ENCODE results near the gene MTX1.
A peak's percentile ranks its signal among the peaks of the same experiment; 100 is the strongest.
"Not testable (repeated sequence)": the region's sequence is repeated elsewhere in the genome, so short reads cannot be mapped to it uniquely, and the experiment has no call there.

The MTX1 gene

GRCh38 chr1:155205969-155206593 lies 2.4 kb upstream of the MTX1 start:
- DNase-seq (ENCODE audit: low read depth in 2 of 2, low spot score in 1 of 2): no peak

GRCh38 chr1:155206891-155207805 lies 1.3 kb upstream of the MTX1 start:
- DNase-seq (ENCODE audit: low read depth in 2 of 2, low spot score in 1 of 2): peak; percentile 77 to 88

- no peak for DNase-seq (ENCODE audit: low read depth in 2 of 2, low spot score in 1 of 2)
These were observed 522 bp upstream of the MTX1 start, which contains the start of gene THBS3 for GRCh38 chr1:155207806-155208540. TSS of gene THBS3 (minus strand) at chr1:155207897. CDS start at chr1:155207876, 21 bp downstream.

- no peak for DNase-seq (ENCODE audit: low read depth in 2 of 2, low spot score in 1 of 2)
These were observed 822 bp downstream of the MTX1 start for GRCh38 chr1:155209312-155209721.

- DNase-seq (ENCODE audit: low read depth in 2 of 2, low spot score in 1 of 2): no peak
These were observed 2.0 kb downstream of the MTX1 start for GRCh38 chr1:155210314-155211104.

- DNase-seq (ENCODE audit: low read depth in 2 of 2, low spot score in 1 of 2): not testable (repeated sequence)
These were observed 3.0 kb downstream of the MTX1 start for GRCh38 chr1:155211381-155212050.

- not testable (repeated sequence) for DNase-seq (ENCODE audit: low read depth in 2 of 2, low spot score in 1 of 2)
These were observed 3.6 kb downstream of the MTX1 start for GRCh38 chr1:155212051-155212440.

- not testable (repeated sequence) for DNase-seq (ENCODE audit: low read depth in 2 of 2, low spot score in 1 of 2)
These were observed 6.2 kb downstream of the MTX1 start for GRCh38 chr1:155214702-155215101.

GRCh38 chr1:155218854-155219591 lies 10.5 kb downstream of the MTX1 start:
- no peak for DNase-seq (ENCODE audit: low read depth in 2 of 2, low spot score in 1 of 2)

- no peak for DNase-seq (ENCODE audit: low read depth in 2 of 2, low spot score in 1 of 2)
These were observed 11.1 kb downstream of the MTX1 start for GRCh38 chr1:155219592-155220031.

- not testable (repeated sequence) for DNase-seq (ENCODE audit: low read depth in 2 of 2, low spot score in 1 of 2)
These were observed 11.9 kb downstream of the MTX1 start for GRCh38 chr1:155220211-155220965.

- no peak for DNase-seq (ENCODE audit: low read depth in 2 of 2, low spot score in 1 of 2)
These were observed 14.6 kb downstream of the MTX1 start for GRCh38 chr1:155223047-155223446.

- not testable (repeated sequence) for DNase-seq (ENCODE audit: low read depth in 2 of 2, low spot score in 1 of 2)
These were observed 16.9 kb downstream of the MTX1 start for GRCh38 chr1:155225404-155225759.

GRCh38 chr1:155226188-155226909 lies 17.9 kb downstream of the MTX1 start:
- DNase-seq (ENCODE audit: low read depth in 2 of 2, low spot score in 1 of 2): peak; percentile 59 to 84

GRCh38 chr1:155226910-155227260 lies 18.4 kb downstream of the MTX1 start:
- DNase-seq (ENCODE audit: low read depth in 2 of 2, low spot score in 1 of 2): peak in 1 of 2 donors; percentile 26

GRCh38 chr1:155227261-155228095 lies 19.0 kb downstream of the MTX1 start:
- peak; percentile 96 to 100 for DNase-seq (ENCODE audit: low read depth in 2 of 2, low spot score in 1 of 2)

- no peak for DNase-seq (ENCODE audit: low read depth in 2 of 2, low spot score in 1 of 2)
These were observed 19.6 kb downstream of the MTX1 start for GRCh38 chr1:155228096-155228427.

Measured in stimulated activated CD8-positive, alpha-beta memory T cell treated with anti-CD3 and anti-CD28 coated beads, Interleukin-4, amount 100 ng/mL, for 4 hours (primary cell).